HG03280 (cell line): Measurements from ENCODE around the gene LACC1.

Experiments used
- ATAC-seq: cut with Tn5 transposase; IDR thresholded peaks from one replicate; pipeline ENCODE4 v1.9.1; 2021; ENCODE audit warnings: mild to moderate bottlenecking, moderate library complexity; ENCODE audit not compliant: unreplicated experiment

LACC1 gene

DNA sequence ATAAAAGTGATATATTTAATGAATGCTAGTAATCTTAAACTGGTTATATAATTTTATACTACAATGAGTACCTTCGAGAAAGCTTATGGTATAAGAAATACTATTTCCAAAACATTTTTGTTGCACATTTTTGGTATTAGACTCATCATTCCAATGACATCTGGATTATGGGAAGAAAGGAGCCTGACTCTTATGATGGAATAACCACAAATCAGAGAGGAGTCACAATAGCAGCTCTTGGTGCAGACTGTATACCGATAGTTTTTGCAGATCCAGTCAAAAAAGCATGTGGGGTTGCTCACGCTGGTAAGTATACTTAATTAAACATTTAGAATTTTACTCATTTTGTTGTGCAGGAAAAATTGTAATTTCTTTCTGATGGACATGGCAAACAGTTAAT lies 3.9 kb downstream of the LACC1 start:
- no peak for ATAC-seq

DNA sequence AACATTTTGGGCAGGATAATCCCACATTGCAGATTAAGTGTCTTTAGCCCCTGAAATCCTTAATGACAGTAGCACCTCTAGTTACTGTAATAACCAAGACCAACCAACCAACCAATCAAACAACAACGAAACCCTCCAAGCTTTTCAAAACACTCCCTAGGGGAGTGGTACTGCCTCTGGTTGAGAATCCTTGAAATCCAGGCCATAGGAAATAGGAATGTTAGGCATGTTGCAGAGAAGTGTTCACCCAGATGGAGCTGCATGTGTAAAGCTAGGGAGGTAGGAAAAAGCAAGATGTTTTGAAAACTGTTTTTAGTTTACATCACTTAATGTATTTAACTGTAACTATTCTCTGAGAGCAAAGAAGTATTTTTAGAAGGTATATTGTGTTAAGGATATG lies 4.5 kb downstream of the LACC1 start:
- ATAC-seq: no peak

GRCh38 chr13:43894438-43894837 lies 14.7 kb downstream of the LACC1 start:
- ATAC-seq: no peak

DNA sequence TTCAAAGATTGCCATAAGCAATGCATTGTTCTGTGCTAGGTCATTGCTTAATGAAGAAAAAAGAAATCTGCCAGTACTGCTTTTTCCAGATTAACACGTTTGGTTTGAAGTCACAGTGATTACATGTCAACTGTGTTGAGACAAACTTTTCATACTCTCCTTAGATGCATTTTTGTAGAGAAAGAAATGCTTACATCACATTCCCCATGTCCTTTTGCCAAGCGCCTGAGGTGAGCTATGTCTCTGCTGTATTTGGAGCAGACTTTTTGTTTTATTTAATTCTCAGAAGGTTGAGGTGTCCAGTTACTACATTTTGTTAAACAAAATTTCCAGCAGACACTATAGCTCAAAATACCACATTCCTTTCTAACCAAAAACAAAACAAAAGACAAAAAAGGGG lies 16.2 kb downstream of the LACC1 start:
- ATAC-seq: no peak

- ATAC-seq: no peak
These were observed 25.8 kb downstream of the LACC1 start for GRCh38 chr13:43905435-43906031.

- ATAC-seq: no peak
These were observed 28.7 kb downstream of the LACC1 start for GRCh38 chr13:43908156-43909126.

GRCh38 chr13:43910856-43911255 lies 31.2 kb downstream of the LACC1 start:
- no peak for ATAC-seq

DNA sequence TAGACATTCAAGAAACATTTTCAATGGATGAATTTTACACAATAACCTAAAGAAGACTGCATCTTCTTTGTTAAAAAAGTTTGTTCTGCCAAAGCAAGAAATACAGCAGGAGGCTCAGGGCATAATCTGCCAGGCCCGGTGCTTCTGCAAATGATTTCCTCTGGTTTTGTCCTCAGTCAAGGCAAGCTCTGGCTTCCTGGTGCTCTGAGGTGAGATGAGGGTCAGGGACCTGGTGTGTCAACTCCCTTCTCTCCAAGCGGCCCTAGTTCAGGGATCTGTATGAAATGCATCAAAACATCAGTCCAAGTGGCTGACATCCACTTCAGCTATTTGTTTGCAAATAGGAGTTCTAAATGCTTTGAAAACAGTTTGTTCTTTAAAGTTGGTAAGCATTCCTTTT lies 31.6 kb downstream of the LACC1 start:
- no peak for ATAC-seq

DNA sequence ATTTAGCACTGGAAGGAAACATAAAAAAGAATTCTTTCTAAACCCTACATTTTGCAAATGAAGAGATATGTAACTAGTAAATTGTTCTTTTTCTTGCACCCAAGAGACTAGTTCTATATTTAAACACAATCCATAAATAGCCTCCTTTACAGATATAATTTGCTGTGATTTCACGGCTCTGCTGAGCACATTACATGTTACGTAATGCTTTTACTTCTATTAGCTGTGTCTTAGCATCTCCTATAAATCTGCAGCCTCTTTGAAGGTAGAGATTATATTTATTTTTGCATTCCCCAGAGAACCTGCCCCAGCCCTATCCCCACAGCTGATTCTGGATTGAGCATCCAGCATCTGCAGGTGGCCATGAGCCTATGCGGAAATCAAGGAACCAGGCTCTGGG lies 32.2 kb downstream of the LACC1 start:
- no peak for ATAC-seq

GRCh38 chr13:43915451-43915850 lies 35.7 kb downstream of the LACC1 start:
- no peak for ATAC-seq

GRCh38 chr13:43916828-43917227 lies 37.1 kb downstream of the LACC1 start:
- no peak for ATAC-seq

DNA sequence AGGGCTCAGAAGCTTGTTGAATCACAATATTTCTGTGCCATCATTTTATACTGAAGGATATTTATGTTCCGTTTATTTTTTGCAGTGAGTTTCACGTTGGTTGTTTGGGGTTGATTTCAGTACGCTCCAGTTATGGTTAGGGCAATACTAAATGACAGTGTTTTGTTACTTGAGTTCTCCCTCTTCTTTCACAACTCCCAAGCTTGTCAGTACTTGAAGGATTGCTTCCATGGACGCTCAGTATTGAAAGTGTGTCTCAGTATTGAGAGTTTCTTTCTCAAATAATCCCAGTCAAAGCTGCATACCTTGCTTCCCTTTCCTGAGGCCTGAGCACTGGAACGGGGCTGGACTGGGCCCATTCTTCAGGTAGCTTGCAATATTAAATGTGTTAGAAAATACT lies 38.9 kb downstream of the LACC1 start:
- no peak for ATAC-seq

DNA sequence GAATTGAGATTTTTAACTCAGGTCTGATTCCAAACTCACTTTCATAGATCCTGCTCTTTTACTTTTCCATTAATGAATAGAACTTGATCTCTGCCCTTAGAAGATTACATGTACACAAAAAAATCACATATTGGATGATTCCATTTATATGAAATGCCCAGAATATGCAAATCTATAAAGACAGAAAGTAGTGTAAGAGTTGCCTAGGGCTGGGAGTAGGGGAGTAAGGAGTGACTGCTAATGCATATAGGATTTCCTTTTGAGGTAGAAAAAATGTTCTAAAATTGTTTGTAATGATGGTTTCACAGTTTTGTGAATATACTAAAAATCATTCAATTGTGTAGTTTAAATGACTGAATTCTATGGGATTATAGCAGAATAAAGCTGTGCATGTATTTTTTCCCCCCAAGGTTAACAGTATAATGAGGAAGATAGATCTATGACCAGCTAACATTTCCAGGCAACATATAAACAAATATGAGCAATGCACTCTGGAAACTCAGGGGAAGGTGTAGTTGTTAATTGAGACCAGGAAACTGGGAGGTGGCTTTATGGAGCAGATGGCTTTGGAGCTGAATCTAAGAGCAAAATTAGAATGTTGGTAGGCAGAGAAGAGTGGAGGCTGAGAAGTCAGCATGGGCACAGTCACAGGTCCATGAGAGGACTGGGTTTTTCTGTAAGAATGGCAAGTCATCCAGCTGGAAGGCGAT lies 41.4 kb downstream of the LACC1 start:
- ATAC-seq: no peak

DNA sequence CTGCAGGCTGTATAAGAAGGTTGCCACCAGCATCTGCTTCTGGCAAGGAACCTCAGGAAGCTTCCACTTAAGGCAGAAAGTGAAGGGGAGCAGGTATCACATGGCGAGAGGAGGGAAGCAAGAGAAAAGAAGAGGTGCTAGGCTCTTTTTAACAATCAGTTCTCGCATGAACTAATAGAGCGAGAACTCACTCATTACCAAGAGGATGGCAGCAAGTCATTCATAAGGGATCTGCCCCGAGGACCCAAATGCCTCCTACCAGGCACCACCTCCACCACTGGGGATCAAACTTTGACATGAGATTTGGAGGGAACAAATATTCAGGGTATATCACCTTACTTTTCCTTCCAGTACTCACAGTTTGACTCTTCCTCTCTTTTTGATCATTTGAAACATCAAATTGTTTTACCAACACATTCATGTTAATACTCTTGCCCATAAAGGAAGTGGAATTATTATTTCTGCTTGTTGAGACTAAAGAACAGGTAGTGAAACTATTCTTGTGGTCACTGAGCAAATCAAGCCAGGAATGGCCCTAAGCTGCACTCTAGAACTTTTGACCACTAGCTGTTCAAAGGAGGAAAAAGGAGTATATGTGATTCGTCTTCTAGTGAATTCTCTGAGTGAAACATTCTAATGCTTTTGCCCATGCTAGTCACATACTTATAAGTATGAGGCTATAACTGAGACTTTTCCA lies 45.0 kb downstream of the LACC1 start:
- ATAC-seq: peak; percentile 69

- ATAC-seq: no peak
These were observed 50.2 kb downstream of the LACC1 start for GRCh38 chr13:43929947-43930346.

DNA sequence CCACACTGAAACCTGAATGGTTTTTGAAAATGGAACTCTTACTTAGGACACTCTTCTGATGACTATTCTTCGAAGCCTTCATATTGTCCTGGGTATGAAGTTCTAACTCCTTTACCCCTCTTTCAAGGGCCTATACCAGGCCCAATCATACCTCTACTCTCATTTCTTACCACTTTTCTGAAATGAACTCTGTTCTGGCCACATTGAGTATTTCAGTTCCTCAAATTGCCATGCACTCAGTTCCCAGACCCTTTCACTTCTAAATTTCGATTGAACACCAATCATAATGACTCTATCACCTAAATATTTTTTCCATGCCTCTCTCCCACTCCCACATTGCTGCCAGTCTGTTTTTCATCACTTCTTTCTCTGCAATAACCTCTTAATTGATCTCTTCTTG lies 53.7 kb downstream of the LACC1 start:
- ATAC-seq: peak; percentile 99

- no peak for ATAC-seq
These were observed 54.6 kb downstream of the LACC1 start for GRCh38 chr13:43934273-43934672.

GRCh38 chr13:43935878-43936277 lies 56.2 kb downstream of the LACC1 start:
- ATAC-seq: no peak

DNA sequence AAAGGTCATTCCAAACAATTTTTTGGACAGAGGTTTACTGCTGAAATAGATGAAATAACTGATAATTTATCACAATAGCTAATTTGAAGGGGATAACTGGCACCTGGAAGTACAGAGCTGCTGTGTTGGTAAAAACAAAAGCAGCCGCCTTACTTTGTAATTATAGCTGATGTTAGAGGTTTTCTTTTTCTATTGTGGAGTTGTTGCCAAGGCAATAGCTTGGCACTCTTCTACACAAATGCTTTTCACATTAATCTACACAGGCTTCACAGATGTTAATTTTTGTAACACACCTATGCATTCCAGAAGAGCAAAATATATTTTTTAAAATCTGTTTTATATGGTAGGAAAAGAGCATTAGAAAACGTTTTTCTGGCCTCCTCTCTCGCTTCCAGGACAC lies 56.9 kb downstream of the LACC1 start:
- ATAC-seq: no peak

DNA sequence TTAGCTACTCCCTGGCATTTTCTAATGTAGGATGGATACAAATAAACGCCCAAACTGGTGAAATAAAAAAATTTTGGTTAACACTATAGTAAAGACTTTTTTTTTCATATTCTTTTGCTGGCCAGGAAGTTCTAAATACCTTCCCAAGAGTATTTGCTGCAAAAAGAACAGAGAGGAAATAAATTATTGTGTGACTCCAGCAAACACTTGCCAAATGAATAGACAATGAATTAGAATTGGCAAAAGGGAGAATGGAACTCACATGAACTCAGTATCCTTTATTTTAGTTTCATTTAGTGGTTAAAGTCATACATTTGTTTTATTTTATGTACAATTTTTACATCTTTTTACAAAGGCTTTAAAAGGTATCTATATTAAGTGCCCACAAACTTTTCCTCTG lies 58.1 kb downstream of the LACC1 start:
- no peak for ATAC-seq

GRCh38 chr13:43938449-43938848 lies 58.7 kb downstream of the LACC1 start:
- ATAC-seq: no peak
